CD1c-positive myeloid dendritic cell (primary cell): ENCODE results near the gene TAAR2.
"Not testable (repeated sequence)": the region's sequence is repeated elsewhere in the genome, so short reads cannot be mapped to it uniquely, and the experiment has no call there.

Source experiments
- DNase-seq: peaks from one replicate; pipeline ENCODE4 v3.0.0-alpha.2; 2016; ENCODE audit errors: extremely low spot score

Gene TAAR2

GRCh38 chr6:132612449-132613108 is 11.5 kb downstream of the TAAR2 start:
- no peak for DNase-seq

DNA sequence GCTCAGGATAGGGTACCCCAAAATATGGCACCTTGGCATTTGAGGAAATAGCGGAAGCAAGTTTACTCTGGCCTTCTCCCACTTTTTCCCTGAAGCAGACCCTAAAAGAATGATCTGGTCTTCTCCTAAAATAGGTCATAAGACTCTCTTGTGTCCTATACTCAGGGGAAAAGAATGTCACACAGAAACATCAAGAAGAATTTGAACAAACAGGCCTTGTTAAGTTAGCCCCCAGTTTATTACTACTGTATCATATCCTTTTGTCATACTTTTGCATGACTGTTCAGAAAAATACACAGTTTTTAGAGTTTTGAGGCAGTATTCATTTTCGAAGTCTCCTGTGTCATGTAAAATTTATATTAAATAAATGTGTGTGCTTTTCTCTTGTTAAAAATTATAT is 12.5 kb downstream of the TAAR2 start:
- DNase-seq = no peak

GRCh38 chr6:132607544-132608233 is 16.4 kb downstream of the TAAR2 start:
- no peak for DNase-seq

DNA sequence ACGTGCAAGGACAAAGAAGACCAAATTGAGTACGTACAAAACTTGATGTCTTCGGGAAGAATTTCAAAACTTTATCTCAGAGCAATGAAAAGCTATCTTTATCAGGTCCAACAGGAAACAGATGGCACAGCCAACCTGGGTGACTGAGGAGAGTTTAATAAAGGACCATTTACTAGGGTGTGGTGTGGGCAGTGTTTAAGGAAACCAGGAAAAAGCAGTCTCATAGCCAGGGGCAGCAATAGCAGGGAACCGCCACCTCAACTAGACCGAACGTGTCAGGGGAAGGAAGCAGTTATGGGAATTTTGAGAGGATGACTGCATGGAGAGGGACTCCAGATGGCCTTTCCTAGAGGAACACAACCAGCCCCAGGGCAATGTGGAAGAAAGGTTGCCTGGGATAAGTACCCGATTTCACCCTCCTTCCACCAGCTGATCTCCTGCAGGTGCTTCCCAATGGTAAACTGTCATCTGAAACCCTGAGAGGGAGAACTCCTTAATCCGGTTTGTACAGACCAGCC is 19.4 kb downstream of the TAAR2 start:
- DNase-seq = no peak

DNA sequence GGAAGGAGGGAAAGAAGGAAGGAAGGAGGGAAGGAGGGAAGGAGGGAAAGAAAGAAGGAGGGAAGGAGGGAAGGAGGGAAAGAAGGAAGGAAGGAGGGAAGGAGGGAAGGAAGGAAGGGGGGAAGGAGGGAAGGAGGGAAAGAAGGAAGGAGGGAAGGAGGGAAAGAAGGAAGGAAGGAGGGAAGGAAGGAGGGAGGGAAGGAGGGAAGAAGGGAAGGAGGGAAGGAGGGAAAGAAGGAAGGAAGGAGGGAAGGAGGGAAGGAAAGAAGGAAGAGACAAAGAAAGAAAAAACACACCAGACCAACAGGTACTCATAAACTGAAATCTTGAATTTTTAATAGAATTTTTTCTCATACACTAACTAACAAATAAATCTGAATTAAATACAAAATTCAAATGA is 23.2 kb downstream of the TAAR2 start:
- DNase-seq = not testable (repeated sequence)

DNA sequence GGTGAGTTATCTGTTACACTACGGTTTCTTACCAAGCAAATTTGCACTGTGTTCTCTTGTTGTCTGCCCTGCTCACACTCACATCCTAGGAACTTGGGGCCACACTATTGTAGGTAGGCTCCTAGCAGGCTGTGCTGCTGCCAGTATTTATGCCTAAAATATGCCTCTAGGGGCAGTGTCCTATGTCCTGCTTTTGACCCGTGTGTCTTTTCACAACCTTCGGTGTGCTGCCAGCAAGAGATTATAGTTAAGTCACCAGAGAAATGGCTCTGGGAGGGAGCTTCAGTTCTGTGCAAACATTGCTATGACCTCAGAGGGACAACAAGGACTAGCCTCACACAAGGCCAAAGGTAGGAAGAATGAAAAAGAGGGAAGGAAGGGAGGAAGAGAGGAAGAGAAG is 25.6 kb downstream of the TAAR2 start:
- peak; percentile 10 for DNase-seq

- no peak for DNase-seq
Measured at GRCh38 chr6:132596201-132596600, 27.9 kb downstream of the TAAR2 start.

GRCh38 chr6:132592855-132593254 is 31.2 kb downstream of the TAAR2 start:
- peak; percentile 26 for DNase-seq

DNA sequence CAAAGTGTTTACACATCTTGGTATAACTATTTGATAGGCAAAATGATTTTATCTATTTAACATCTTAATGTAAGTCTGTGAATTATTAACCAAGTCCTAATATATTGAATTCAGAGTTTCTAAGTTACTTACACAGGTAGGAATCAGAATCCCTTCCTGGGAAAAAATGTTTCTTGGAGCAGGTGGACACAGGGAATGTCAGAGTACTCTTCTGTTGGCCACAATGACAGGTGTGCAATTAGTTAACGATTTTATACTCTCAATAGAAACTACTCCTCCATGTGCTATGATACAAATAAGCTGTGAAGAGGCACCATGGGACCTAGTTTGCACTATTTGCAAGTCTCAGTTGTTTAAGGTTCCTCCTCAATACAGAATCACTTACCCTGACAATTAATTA is 33.7 kb downstream of the TAAR2 start:
- DNase-seq = no peak

DNA sequence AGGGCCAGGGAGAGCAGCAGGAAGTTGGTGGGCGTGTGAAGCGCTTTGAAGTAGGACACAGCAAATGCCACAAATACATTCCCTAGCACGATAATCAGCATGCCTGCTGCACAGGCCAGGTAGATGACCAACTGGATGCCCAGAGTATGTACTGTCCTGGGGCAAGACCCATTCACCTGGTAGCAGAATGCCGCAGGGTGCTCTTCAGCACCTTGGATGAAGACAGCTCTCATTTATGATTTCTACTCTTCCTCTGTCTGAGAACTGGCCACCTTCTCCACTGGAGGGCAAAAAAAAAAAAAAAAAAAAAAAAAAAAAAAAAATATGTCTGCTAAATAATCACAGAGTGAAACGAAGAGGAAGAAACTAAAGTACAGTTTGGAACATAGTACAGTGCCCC is 34.6 kb downstream of the TAAR2 start, which contains the start of gene TAAR5:
Gene TAAR5 (minus strand): TSS at position 288 of the 400 bp plus-strand sequence. CDS start 55 bp downstream, at position 233.
- no peak for DNase-seq

GRCh38 chr6:132587424-132587823 is 36.7 kb downstream of the TAAR2 start:
- DNase-seq = peak; percentile 45

- DNase-seq = no peak
Measured at GRCh38 chr6:132584698-132585097, 39.4 kb downstream of the TAAR2 start.

DNA sequence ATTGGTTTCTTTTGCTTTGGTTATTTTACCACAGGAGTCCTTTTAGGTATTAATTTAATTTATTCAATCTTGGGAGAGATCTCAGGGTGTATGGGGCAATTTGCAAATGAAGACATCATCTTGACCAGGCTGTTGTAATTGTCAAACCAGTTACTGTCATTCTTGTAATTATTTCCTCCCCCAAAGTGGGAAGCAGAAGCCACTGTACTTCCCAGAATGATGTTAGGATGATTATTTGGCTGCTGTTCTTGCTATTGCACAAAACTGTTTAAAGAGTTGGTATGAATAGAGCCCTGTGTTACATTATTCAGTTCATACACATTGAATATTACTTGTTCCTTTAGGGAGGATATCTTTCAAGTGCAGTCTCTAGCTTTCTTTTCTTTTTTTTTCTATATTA is 52.3 kb downstream of the TAAR2 start:
- DNase-seq = peak; percentile 17

DNA sequence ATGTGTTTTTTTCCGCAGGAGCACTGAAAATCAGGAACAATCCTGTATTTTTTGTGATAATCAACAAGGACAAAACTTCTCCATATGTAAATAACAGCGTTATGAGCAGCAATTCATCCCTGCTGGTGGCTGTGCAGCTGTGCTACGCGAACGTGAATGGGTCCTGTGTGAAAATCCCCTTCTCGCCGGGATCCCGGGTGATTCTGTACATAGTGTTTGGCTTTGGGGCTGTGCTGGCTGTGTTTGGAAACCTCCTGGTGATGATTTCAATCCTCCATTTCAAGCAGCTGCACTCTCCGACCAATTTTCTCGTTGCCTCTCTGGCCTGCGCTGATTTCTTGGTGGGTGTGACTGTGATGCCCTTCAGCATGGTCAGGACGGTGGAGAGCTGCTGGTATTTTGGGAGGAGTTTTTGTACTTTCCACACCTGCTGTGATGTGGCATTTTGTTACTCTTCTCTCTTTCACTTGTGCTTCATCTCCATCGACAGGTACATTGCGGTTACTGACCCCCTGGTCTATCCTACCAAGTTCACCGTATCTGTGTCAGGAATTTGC is 53.8 kb downstream of the TAAR2 start, which contains the start of gene TAAR6:
Gene TAAR6 (plus strand): TSS at position 102 of the 557 bp plus-strand sequence. CDS start 0 bp downstream, at position 102.
- no peak for DNase-seq

DNA sequence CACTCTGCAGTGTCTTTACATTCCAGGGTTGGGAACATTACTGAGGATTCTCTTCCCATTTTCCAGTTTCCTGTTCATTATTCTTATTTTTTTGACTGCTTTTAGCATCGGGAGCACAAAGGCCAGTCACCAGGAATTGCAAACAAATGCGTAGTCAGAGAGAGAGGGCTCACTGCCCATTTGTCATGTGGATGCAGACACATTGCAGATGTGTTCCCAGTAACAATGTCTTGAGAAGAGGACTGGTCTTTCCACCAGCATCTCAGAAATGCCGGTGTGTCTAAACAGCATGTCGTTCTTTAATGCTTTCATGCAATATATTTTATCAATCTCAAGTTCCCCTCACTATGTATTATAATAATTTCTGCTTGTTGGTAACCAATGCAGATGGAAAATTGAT is 54.9 kb downstream of the TAAR2 start:
- DNase-seq = no peak

- no peak for DNase-seq
Measured at GRCh38 chr6:132568611-132569010, 55.5 kb downstream of the TAAR2 start.

DNA sequence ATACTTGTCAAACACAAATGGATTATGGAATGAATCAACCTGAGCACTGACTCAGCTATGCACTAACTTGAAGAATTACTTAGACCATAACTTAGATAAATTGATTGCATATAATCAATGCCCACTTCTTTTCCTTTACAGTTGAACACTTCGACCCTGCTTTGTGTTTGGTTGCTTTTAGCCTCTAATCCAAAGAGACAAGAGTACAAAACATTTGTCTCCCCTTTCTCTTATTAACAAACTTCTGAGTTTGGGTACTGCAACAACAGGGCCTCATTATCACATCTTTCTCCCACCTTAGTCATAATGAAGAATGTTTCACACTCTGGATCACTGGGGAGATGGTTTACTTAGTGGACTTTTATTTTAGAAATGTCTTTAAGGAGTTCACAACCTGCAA is 56.5 kb downstream of the TAAR2 start:
- DNase-seq = no peak
